Activated gamma-delta T cell treated with Interleukin-2 at 50 U/mL for 16 hours (primary cell): ENCODE results near the gene MMP25.

ENCODE experiments used
- DNase-seq: peaks from one replicate; pipeline ENCODE4 v3.0.0-alpha.2; 2020

Gene MMP25

DNA sequence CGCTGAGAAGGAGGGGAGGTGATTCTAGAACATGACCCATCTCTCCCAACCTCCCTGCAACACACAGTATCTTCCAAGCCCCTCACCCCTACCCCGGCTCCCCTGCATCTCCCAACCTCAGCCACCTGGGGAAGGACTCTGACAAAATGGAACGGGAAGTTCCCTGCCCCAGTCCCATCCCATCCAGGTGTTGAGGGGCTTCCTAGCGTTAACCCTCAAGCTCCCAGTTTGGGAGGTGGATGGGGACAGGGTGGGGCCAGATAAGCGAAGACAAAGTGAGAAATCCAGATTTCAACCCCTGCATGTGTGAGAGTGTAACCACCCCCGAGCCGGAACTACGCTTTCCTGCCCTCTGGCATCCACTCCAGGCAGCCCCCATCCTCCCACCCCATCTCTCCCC is 50.9 kb downstream of the MMP25 start:
- no peak for DNase-seq

GRCh38 chr16:3098459-3099394 is 52.4 kb downstream of the MMP25 start, which contains the start of gene ZSCAN10:
Gene ZSCAN10, minus strand, starts transcription at chr16:3099294. Its CDS starts 6,357 bp downstream, at chr16:3092937.
- DNase-seq, result no peak

GRCh38 chr16:3099395-3099731 is 53.0 kb downstream of the MMP25 start:
- no peak for DNase-seq

GRCh38 chr16:3099732-3100499 is 53.6 kb downstream of the MMP25 start:
- peak; percentile 87 for DNase-seq

DNA sequence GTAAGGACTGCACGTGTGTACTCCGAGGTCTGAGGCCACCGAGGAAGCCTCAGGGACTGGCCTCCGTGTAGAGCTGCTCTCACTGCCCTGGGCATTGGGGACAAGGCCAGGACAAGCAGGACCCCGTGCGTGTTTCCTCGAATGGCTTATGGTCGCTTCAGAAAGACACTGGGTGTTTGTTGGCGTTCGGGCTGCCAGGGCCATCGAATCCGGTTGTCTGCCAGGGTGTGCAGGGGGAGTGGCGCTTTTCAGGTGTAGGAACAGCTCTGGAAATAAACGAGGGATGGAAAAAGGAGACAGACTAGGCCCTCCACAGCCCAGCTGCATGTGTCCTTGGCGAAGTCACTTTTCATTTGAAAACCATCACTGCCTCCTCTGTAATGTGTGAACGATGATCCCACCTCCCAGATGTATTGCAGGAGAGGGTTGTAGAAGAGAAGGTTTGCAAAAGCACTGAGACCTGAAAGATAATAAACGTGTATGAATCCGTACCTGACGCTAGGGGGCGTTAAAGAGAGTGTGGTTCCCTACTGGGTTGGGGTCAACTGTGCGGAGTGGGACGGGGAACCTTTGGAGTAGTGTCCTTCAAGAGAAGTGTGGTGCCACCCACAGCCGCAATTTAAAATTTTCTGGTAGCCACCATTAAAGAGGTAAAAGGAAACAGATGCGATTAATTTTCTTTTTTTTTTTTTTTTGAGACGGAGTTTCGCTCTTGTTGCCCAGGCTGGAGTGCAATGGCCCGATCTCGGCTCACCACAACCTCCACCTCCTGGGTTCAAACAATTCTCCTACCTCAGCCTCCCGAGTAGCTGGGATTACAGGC is 54.9 kb downstream of the MMP25 start:
- DNase-seq, result peak; percentile 30

GRCh38 chr16:3101841-3102470 is 55.6 kb downstream of the MMP25 start:
- DNase-seq, result no peak

GRCh38 chr16:3106205-3106928 is 60.0 kb downstream of the MMP25 start:
- peak; percentile 90 for DNase-seq
